Liver (tissue), 9 donors: ENCODE data around the gene TAS1R2. TPM values are rescaled to one million over a fixed set of nuclear protein-coding genes. Genes with fewer than 3 reads are reported as not detected.

Experiments used
- DNase-seq: peaks from one replicate; pipeline ENCODE4 v3.0.0-alpha.2; 2017; ENCODE audit warnings: low spot score
- H3K27ac ChIP-seq, 2 donors: one replicate each; pipeline ENCODE4 v1.7.0; 2013; ENCODE audit warnings: inconsistent platforms in 2 of 2, low read length in 2 of 2, control low read depth in 1 of 2, low read depth in 1 of 2, mild to moderate bottlenecking in 1 of 2
- H3K27me3 ChIP-seq, 4 donors: one replicate each; pipeline versions ENCODE4 v1.6.1 to v1.7.0; 2013; ENCODE audit warnings: low read length in 3 of 4, inconsistent platforms in 1 of 4, mild to moderate bottlenecking in 1 of 4, moderate library complexity in 1 of 4; ENCODE audit not compliant: control insufficient read depth in 4 of 4, insufficient read depth in 4 of 4
- H3K36me3 ChIP-seq, 4 donors: one replicate each; pipeline versions ENCODE4 v1.6.1 to v1.7.0; 2013; ENCODE audit warnings: low read length in 3 of 4, mild to moderate bottlenecking in 3 of 4, low read depth in 1 of 4, moderate library complexity in 1 of 4; ENCODE audit not compliant: control insufficient read depth in 4 of 4, insufficient read depth in 3 of 4
- H3K4me1 ChIP-seq, 4 donors: one replicate each; pipeline versions ENCODE4 v1.6.1 to v1.7.0; 2013; ENCODE audit warnings: low read length in 3 of 4, mild to moderate bottlenecking in 3 of 4, moderate library complexity in 1 of 4; ENCODE audit not compliant: control insufficient read depth in 4 of 4, insufficient read depth in 4 of 4
- H3K4me3 ChIP-seq, 3 donors: one replicate each; pipeline versions ENCODE4 v1.6.1 to v1.7.0; 2013; ENCODE audit warnings: low read length in 3 of 3, control low read depth in 1 of 3, low read depth in 1 of 3, mild to moderate bottlenecking in 1 of 3
- H3K9ac ChIP-seq, 2 donors: one replicate each; pipeline ENCODE4 v1.7.0; 2013; ENCODE audit warnings: low read length in 2 of 2, mild to moderate bottlenecking in 2 of 2, moderate library complexity in 2 of 2, control low read depth in 1 of 2, low read depth in 1 of 2
- H3K9me3 ChIP-seq, 4 donors: one replicate each; pipeline versions ENCODE4 v1.6.1 to v1.7.0; 2013; ENCODE audit warnings: low read length in 3 of 4; ENCODE audit not compliant: control insufficient read depth in 4 of 4
- ATF3 ChIP-seq: IDR thresholded peaks from 2 replicates; pipeline ENCODE4 v1.6.1; 2016; ENCODE audit warnings: antibody characterized with exemption
- CTCF ChIP-seq: fragments of 150-350 bp; IDR thresholded peaks from 2 replicates; pipeline ENCODE4 v1.5.1; 2017; ENCODE audit warnings: improper control_type of control experiment, low read depth, low read length; ENCODE audit not compliant: missing input control
- EGR1 ChIP-seq, 2 donors: IDR thresholded peaks; 2 replicates each; pipeline ENCODE4 v1.6.1; 2016 to 2018; ENCODE audit warnings: antibody characterized with exemption in 2 of 2, low read depth in 2 of 2
- FOXA1 ChIP-seq: IDR thresholded peaks from 2 replicates; pipeline ENCODE4 v1.6.1; 2016; ENCODE audit warnings: antibody characterized with exemption
- FOXA2 ChIP-seq: IDR thresholded peaks from 2 replicates; pipeline ENCODE4 v1.6.1; 2016; ENCODE audit warnings: antibody characterized with exemption
- GABPA ChIP-seq, 2 donors: IDR thresholded peaks in 1 of 2; conservative IDR thresholded peaks in 1 of 2; 2 replicates each; pipeline ENCODE4 v1.6.1; 2016; ENCODE audit warnings: antibody characterized with exemption in 2 of 2, mild to moderate bottlenecking in 1 of 2, moderate library complexity in 1 of 2
- HNF4A ChIP-seq, 2 donors: conservative IDR thresholded peaks; 2 replicates each; pipeline ENCODE4 v1.6.1; 2016; ENCODE audit warnings: antibody characterized with exemption in 2 of 2, mild to moderate bottlenecking in 2 of 2
- HNF4G ChIP-seq: IDR thresholded peaks from 2 replicates; pipeline ENCODE4 v1.6.1; 2016; ENCODE audit warnings: antibody characterized with exemption
- JUND ChIP-seq, 2 donors: IDR thresholded peaks; 2 replicates each; pipeline ENCODE4 v1.6.1; 2016; ENCODE audit warnings: antibody characterized with exemption in 2 of 2
- MAX ChIP-seq: IDR thresholded peaks from 2 replicates; pipeline ENCODE4 v1.6.1; 2016; ENCODE audit warnings: antibody characterized with exemption
- NR2F2 ChIP-seq: IDR thresholded peaks from 2 replicates; pipeline ENCODE4 v1.6.1; 2016; ENCODE audit warnings: antibody characterized with exemption
- RAD21 ChIP-seq, 2 donors: IDR thresholded peaks; 2 replicates each; pipeline ENCODE4 v1.6.1; 2016; ENCODE audit warnings: antibody characterized with exemption in 2 of 2, mild to moderate bottlenecking in 2 of 2
- REST ChIP-seq: IDR thresholded peaks from 2 replicates; pipeline ENCODE4 v1.6.1; 2016; ENCODE audit warnings: antibody characterized with exemption, mild to moderate bottlenecking
- RXRA ChIP-seq, 2 donors: IDR thresholded peaks; 2 replicates each; pipeline ENCODE4 v1.6.1; 2017 to 2018; ENCODE audit warnings: antibody characterized with exemption in 2 of 2, mild to moderate bottlenecking in 1 of 2
- SP1 ChIP-seq: IDR thresholded peaks from 2 replicates; pipeline ENCODE4 v1.6.1; 2018; ENCODE audit warnings: antibody characterized with exemption, mild to moderate bottlenecking
- TAF1 ChIP-seq: conservative IDR thresholded peaks from 2 replicates; pipeline ENCODE4 v1.6.1; 2016; ENCODE audit warnings: antibody characterized with exemption, mild to moderate bottlenecking
- YY1 ChIP-seq: IDR thresholded peaks from 2 replicates; pipeline ENCODE4 v1.6.1; 2016; ENCODE audit warnings: antibody characterized with exemption, mild to moderate bottlenecking
- ZBTB33 ChIP-seq: IDR thresholded peaks from 2 replicates; pipeline ENCODE4 v1.6.1; 2016; ENCODE audit warnings: antibody characterized with exemption
- WGBS: extraction: QIAGEN DNeasy Blood & Tissue Kit; methylation state at CpG from one replicate; pipeline ENCODE4 v1.1.7; 2013; 5-methylcytosine and 5-hydroxymethylcytosine counted together
- polyA plus RNA-seq, 2 donors: library from polyadenylated mRNA; stranded (reverse) in 1 of 2; unstranded in 1 of 2; fragments of 200-250 nt in 1 of 2; fragments of >200 nt in 1 of 2; fragmentation: Nextera tagmentation in 1 of 2; extraction: Ambion mirVana in 1 of 2; gene quantifications; one replicate each; pipeline versions ENCODE4 v1.2.1 to v1.2.3, GENCODE V29; 2013 to 2015
- total RNA-seq, 2 donors: library from RNA; depleted of rRNA; stranded (reverse); fragments of >200 nt; gene quantifications; one replicate each; pipeline ENCODE4 v1.2.3, GENCODE V29; 2014
- donor health status: healthy.
- donor health status: healthy.
- donor health status: healthy.
- donor health status: healthy.
- donor health status: healthy.

Gene TAS1R2
- total and polyA plus RNA-seq, 4 donors, result not detected

GRCh38 chr1:18817795-18818435 is 41.5 kb downstream of the TAS1R2 start:
- H3K36me3 ChIP-seq, result no peaks in the 10 kb centered on the region
- H3K9me3 ChIP-seq, result no peaks in the 10 kb centered on the region
- peaks cover 0 to 4% (median 1%) of the 10 kb centered on the region in 4 donors for H3K4me1 ChIP-seq
- TF ChIP-seq EGR1 (IDR thresholded peaks at IDR 0.05; ENCODE audit: low read depth in 2 of 2) (no peak), RXRA (IDR thresholded peaks at IDR 0.05) (no peak), FOXA2 (no peak), HNF4G (no peak), ZBTB33 (no peak), CTCF (no peak), SP1 (no peak), FOXA1 (no peak), REST (no peak), ATF3 (no peak), JUND (IDR thresholded peaks at IDR 0.05) (no peak), TAF1 (no peak), HNF4A (conservative IDR thresholded peaks at IDR 0.05) (no peak), NR2F2 (no peak), YY1 (no peak), RAD21 (IDR thresholded peaks at IDR 0.05) (no peak)
- peaks cover 0 to 7% (median 1%) of the 10 kb centered on the region in 4 donors for H3K27me3 ChIP-seq
- no peak for DNase-seq
- H3K9ac ChIP-seq, result no peak overlapping the region
- no peak overlapping the region for H3K4me3 ChIP-seq
- 49% methylated on average over 22 of the region's 22 CpGs for WGBS
- no peak overlapping the region for H3K27ac ChIP-seq

GRCh38 chr1:18817316-18817715 is 42.1 kb downstream of the TAS1R2 start:
- Histone ChIP-seq H3K4me3 (no peak overlapping the region), H3K9me3 (no peaks in the 10 kb centered on the region), H3K9ac (no peak overlapping the region), H3K27me3 (peaks cover 0 to 7% (median 1%) of the 10 kb centered on the region in 4 donors), H3K27ac (no peak overlapping the region), H3K36me3 (no peaks in the 10 kb centered on the region), H3K4me1 (peaks cover 0 to 4% (median 1%) of the 10 kb centered on the region in 4 donors)
- WGBS, result 75% methylated on average over 3 of the region's 3 CpGs
- no peak for DNase-seq
- no peak for TF ChIP-seq RAD21 (IDR thresholded peaks at IDR 0.05)
- TF ChIP-seq RXRA (IDR thresholded peaks at IDR 0.05), result no peak
- TF ChIP-seq MAX, result no peak
- no peak for TF ChIP-seq CTCF
- no peak for TF ChIP-seq GABPA (IDR thresholded peaks at IDR 0.05 in 1 of 2, conservative IDR thresholded peaks at IDR 0.05 in 1 of 2)
- TF ChIP-seq JUND (IDR thresholded peaks at IDR 0.05), result no peak
- TF ChIP-seq EGR1 (IDR thresholded peaks at IDR 0.05; ENCODE audit: low read depth in 2 of 2), result no peak
- TF ChIP-seq TAF1, result no peak
- TF ChIP-seq NR2F2, result no peak
- TF ChIP-seq ZBTB33, result no peak
- TF ChIP-seq FOXA2, result no peak
